Measurements from ENCODE around the gene SH2D5. TPM values are rescaled to one million over a fixed set of nuclear protein-coding genes. Genes with fewer than 3 reads are reported as not detected.

Gene SH2D5
- 12.4 to 19.2 TPM (median 16.3 TPM) in 5 replicates for total RNA-seq (2022; extraction: Qiagen RNA extraction; ENCODE audit: low read depth)

DNA sequence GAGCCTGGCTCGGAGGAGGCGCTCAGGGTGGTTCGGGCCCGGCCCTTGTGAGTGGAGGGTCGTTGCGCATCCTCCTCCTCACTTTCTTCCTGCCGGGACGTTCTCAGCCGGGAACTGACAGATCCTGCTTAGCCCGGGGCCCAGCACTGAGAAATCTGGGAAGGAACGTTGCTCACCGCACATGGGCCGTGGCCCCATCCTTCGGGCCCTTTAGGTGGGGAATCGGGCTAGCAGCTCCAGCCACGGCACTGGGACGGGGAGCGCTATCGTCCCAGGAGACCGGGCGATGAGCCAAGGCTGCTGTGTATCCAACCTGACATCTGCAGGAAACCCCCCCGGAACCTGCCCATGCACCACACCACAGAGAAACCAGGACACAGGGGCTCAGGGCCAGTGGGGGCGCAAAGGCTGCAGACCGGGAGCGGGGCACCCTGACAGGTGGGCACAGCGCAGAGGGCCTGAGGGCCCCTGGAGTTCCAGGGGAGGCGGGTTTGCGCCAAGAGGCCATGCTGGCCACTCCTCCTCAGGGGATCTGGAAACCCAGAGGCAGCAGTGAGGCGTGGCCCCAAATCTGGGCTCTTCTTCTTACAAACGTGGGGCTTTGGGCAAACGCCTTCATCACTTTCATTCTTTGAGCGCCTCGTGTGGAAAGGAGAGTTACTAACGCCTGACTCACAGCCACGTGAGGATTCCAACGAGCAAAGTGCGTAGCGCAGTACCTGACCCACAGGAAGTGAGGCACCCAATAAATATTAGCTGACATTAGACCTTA lies at the start of gene SH2D5:
Gene SH2D5 (minus strand): TSS at position 116 of the 772 bp plus-strand sequence. CDS start 4,659 bp downstream, outside the sequence.

DNA sequence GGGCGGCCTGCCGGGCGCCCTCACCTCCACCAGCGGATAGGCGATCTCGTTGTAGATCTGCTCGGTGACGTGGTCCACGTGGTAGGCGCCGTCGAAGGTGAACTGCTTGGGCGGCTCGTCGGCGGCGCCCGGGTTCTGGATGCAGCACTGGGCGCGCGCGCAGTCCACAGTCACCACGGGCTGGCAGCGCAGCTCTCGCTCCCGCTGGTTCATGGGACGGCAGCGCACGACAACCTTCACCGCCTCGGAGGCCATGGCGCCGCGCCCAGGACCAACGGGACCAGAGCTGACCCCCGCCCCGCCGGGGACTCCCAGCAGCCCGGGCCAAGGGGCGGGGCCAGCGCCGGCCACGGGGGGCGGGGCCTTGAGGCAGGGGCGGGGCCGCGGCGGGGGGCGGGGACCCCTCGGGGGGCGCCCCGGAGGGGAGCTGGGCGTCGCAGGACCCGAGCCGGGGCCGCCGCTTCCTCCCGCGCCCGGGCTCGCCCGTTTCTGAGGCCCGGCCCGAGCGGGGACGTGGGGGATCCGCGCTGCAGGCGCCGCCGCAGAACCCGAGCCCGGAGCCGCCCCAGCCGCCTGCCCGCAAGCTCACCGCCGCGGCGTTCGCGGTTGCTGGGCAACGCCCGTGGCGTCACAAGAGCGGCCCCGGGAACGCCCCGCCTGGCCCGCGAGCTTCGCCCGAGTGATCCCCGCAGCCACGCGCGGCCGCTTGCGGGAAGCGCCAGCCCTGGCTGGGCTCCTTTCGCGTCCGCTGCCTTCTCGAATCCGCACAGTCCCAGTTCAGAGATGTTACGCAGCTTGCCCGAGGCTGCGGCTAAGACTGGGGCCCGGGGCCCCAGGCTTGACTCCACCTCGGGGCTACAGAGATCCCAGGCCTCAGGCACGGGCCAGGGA lies 14.8 kb downstream of the SH2D5 start, which contains the start of gene KIF17:
Gene KIF17 (minus strand): TSS at position 556 of the 891 bp plus-strand sequence. CDS start 301 bp downstream, at position 255.

Other genes with a start within 250 kb of the SH2D5 start
- 27.4 to 53.4 TPM (median 53.3 TPM) in 5 replicates for gene CAMK2N1, start 246.5 kb downstream of the SH2D5 start, total RNA-seq (2022; extraction: Qiagen RNA extraction; ENCODE audit: low read depth)
- 34.3 to 40.6 TPM (median 39.6 TPM) in 5 replicates for gene MUL1, start 224.6 kb downstream of the SH2D5 start, total RNA-seq (2022; extraction: Qiagen RNA extraction; ENCODE audit: low read depth)
- gene FAM43B, start 180.1 kb downstream of the SH2D5 start, total RNA-seq (2022; extraction: Qiagen RNA extraction; ENCODE audit: low read depth) = 3.7 to 6.6 TPM (median 5.0 TPM) in 5 replicates
- 28.9 to 42.4 TPM (median 35.2 TPM) in 5 replicates for gene CDA, start 143.6 kb downstream of the SH2D5 start, total RNA-seq (2022; extraction: Qiagen RNA extraction; ENCODE audit: low read depth)
- 27.8 to 41.3 TPM (median 37.0 TPM) in 5 replicates for gene PINK1, start 99.2 kb downstream of the SH2D5 start, total RNA-seq (2022; extraction: Qiagen RNA extraction; ENCODE audit: low read depth)
- 174 to 214 TPM (median 206 TPM) in 5 replicates for gene DDOST, start 71.3 kb downstream of the SH2D5 start, total RNA-seq (2022; extraction: Qiagen RNA extraction; ENCODE audit: low read depth)
- gene KIF17, start 14.7 kb downstream of the SH2D5 start, total RNA-seq (2022; extraction: Qiagen RNA extraction; ENCODE audit: low read depth) = 0.80 to 1.6 TPM (median 1.2 TPM) in 5 replicates
- gene HP1BP3, start 54.6 kb upstream of the SH2D5 start, total RNA-seq (2022; extraction: Qiagen RNA extraction; ENCODE audit: low read depth) = 109 to 161 TPM (median 111 TPM) in 5 replicates

All from A549 treated with RU486 at 1 μM for 4 hours (cell line).